Liver (tissue), 9 donors: Measurements from ENCODE around the gene NXPH4. TPM values are rescaled to one million over a fixed set of nuclear protein-coding genes. Genes with fewer than 3 reads are reported as not detected.

Source experiments
- DNase-seq: peaks from one replicate; pipeline ENCODE4 v3.0.0-alpha.2; 2017; ENCODE audit warnings: low spot score
- H3K27ac ChIP-seq, 2 donors: one replicate each; pipeline ENCODE4 v1.7.0; 2013; ENCODE audit warnings: inconsistent platforms in 2 of 2, low read length in 2 of 2, control low read depth in 1 of 2, low read depth in 1 of 2, mild to moderate bottlenecking in 1 of 2
- H3K27me3 ChIP-seq, 4 donors: one replicate each; pipeline versions ENCODE4 v1.6.1 to v1.7.0; 2013; ENCODE audit warnings: low read length in 3 of 4, inconsistent platforms in 1 of 4, mild to moderate bottlenecking in 1 of 4, moderate library complexity in 1 of 4; ENCODE audit not compliant: control insufficient read depth in 4 of 4, insufficient read depth in 4 of 4
- H3K36me3 ChIP-seq, 4 donors: one replicate each; pipeline versions ENCODE4 v1.6.1 to v1.7.0; 2013; ENCODE audit warnings: low read length in 3 of 4, mild to moderate bottlenecking in 3 of 4, low read depth in 1 of 4, moderate library complexity in 1 of 4; ENCODE audit not compliant: control insufficient read depth in 4 of 4, insufficient read depth in 3 of 4
- H3K4me1 ChIP-seq, 4 donors: one replicate each; pipeline versions ENCODE4 v1.6.1 to v1.7.0; 2013; ENCODE audit warnings: low read length in 3 of 4, mild to moderate bottlenecking in 3 of 4, moderate library complexity in 1 of 4; ENCODE audit not compliant: control insufficient read depth in 4 of 4, insufficient read depth in 4 of 4
- H3K4me3 ChIP-seq, 3 donors: one replicate each; pipeline versions ENCODE4 v1.6.1 to v1.7.0; 2013; ENCODE audit warnings: low read length in 3 of 3, control low read depth in 1 of 3, low read depth in 1 of 3, mild to moderate bottlenecking in 1 of 3
- H3K9ac ChIP-seq, 2 donors: one replicate each; pipeline ENCODE4 v1.7.0; 2013; ENCODE audit warnings: low read length in 2 of 2, mild to moderate bottlenecking in 2 of 2, moderate library complexity in 2 of 2, control low read depth in 1 of 2, low read depth in 1 of 2
- H3K9me3 ChIP-seq, 4 donors: one replicate each; pipeline versions ENCODE4 v1.6.1 to v1.7.0; 2013; ENCODE audit warnings: low read length in 3 of 4; ENCODE audit not compliant: control insufficient read depth in 4 of 4
- ATF3 ChIP-seq: IDR thresholded peaks from 2 replicates; pipeline ENCODE4 v1.6.1; 2016; ENCODE audit warnings: antibody characterized with exemption
- EGR1 ChIP-seq, 2 donors: IDR thresholded peaks; 2 replicates each; pipeline ENCODE4 v1.6.1; 2016 to 2018; ENCODE audit warnings: antibody characterized with exemption in 2 of 2, low read depth in 2 of 2
- FOXA2 ChIP-seq: IDR thresholded peaks from 2 replicates; pipeline ENCODE4 v1.6.1; 2016; ENCODE audit warnings: antibody characterized with exemption
- GABPA ChIP-seq, 2 donors: IDR thresholded peaks in 1 of 2; conservative IDR thresholded peaks in 1 of 2; 2 replicates each; pipeline ENCODE4 v1.6.1; 2016; ENCODE audit warnings: antibody characterized with exemption in 2 of 2, mild to moderate bottlenecking in 1 of 2, moderate library complexity in 1 of 2
- HNF4A ChIP-seq, 2 donors: conservative IDR thresholded peaks; 2 replicates each; pipeline ENCODE4 v1.6.1; 2016; ENCODE audit warnings: antibody characterized with exemption in 2 of 2, mild to moderate bottlenecking in 2 of 2
- JUND ChIP-seq, 2 donors: IDR thresholded peaks; 2 replicates each; pipeline ENCODE4 v1.6.1; 2016; ENCODE audit warnings: antibody characterized with exemption in 2 of 2
- MAX ChIP-seq: IDR thresholded peaks from 2 replicates; pipeline ENCODE4 v1.6.1; 2016; ENCODE audit warnings: antibody characterized with exemption
- NR2F2 ChIP-seq: IDR thresholded peaks from 2 replicates; pipeline ENCODE4 v1.6.1; 2016; ENCODE audit warnings: antibody characterized with exemption
- SP1 ChIP-seq: IDR thresholded peaks from 2 replicates; pipeline ENCODE4 v1.6.1; 2018; ENCODE audit warnings: antibody characterized with exemption, mild to moderate bottlenecking
- TAF1 ChIP-seq: conservative IDR thresholded peaks from 2 replicates; pipeline ENCODE4 v1.6.1; 2016; ENCODE audit warnings: antibody characterized with exemption, mild to moderate bottlenecking
- YY1 ChIP-seq: IDR thresholded peaks from 2 replicates; pipeline ENCODE4 v1.6.1; 2016; ENCODE audit warnings: antibody characterized with exemption, mild to moderate bottlenecking
- WGBS: extraction: QIAGEN DNeasy Blood & Tissue Kit; methylation state at CpG from one replicate; pipeline ENCODE4 v1.1.7; 2013; 5-methylcytosine and 5-hydroxymethylcytosine counted together
- polyA plus RNA-seq, 2 donors: library from polyadenylated mRNA; stranded (reverse) in 1 of 2; unstranded in 1 of 2; fragments of 200-250 nt in 1 of 2; fragments of >200 nt in 1 of 2; fragmentation: Nextera tagmentation in 1 of 2; extraction: Ambion mirVana in 1 of 2; gene quantifications; one replicate each; pipeline versions ENCODE4 v1.2.1 to v1.2.3, GENCODE V29; 2013 to 2015
- total RNA-seq, 2 donors: library from RNA; depleted of rRNA; stranded (reverse); fragments of >200 nt; gene quantifications; one replicate each; pipeline ENCODE4 v1.2.3, GENCODE V29; 2014
- TF ChIP-seq, protein P1 (sequence below): fragments of 150-350 bp; IDR thresholded peaks from 2 replicates; pipeline ENCODE4 v1.5.1; 2017; ENCODE audit warnings: improper control_type of control experiment, low read depth, low read length; ENCODE audit not compliant: missing input control
- TF ChIP-seq, protein P2 (sequence below): IDR thresholded peaks from 2 replicates; pipeline ENCODE4 v1.6.1; 2016; ENCODE audit warnings: antibody characterized with exemption, mild to moderate bottlenecking
- TF ChIP-seq, protein P3 (sequence below): IDR thresholded peaks from 2 replicates; pipeline ENCODE4 v1.6.1; 2016; ENCODE audit warnings: antibody characterized with exemption
- donor health status: healthy.
- donor health status: healthy.
- donor health status: healthy.
- donor health status: healthy.
- donor health status: healthy.

The NXPH4 gene
- total and polyA plus RNA-seq, 4 donors = 0.15 TPM; not detected in 3

DNA sequence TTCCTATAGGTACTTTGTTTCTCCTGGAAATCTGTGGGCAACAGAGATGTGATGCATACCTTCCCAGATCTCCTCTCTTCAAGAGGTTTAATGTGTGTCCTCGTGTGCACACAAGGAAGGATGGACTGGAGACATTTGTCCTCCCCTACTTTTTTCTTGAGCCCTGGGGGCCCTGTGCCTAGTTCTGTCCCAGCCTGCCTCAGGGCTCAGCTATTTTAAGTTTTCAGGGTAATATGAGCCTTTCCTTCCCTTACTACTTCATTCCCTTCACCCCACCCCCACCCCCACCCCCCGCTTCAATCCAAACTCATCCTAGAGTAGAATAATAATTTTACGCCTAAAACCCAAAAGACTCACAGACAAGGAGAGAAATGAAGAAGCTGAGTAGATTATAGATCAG, 33.9 kb downstream of the NXPH4 start (continued):
- TF ChIP-seq, protein P1, sequence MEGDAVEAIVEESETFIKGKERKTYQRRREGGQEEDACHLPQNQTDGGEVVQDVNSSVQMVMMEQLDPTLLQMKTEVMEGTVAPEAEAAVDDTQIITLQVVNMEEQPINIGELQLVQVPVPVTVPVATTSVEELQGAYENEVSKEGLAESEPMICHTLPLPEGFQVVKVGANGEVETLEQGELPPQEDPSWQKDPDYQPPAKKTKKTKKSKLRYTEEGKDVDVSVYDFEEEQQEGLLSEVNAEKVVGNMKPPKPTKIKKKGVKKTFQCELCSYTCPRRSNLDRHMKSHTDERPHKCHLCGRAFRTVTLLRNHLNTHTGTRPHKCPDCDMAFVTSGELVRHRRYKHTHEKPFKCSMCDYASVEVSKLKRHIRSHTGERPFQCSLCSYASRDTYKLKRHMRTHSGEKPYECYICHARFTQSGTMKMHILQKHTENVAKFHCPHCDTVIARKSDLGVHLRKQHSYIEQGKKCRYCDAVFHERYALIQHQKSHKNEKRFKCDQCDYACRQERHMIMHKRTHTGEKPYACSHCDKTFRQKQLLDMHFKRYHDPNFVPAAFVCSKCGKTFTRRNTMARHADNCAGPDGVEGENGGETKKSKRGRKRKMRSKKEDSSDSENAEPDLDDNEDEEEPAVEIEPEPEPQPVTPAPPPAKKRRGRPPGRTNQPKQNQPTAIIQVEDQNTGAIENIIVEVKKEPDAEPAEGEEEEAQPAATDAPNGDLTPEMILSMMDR = no peak
- TF ChIP-seq JUND (IDR thresholded peaks at IDR 0.05) = no peak
- TF ChIP-seq TAF1 = no peak

GRCh38 chr12:57250956-57251355, 34.4 kb downstream of the NXPH4 start, which contains the start of gene STAC3:
Gene STAC3, minus strand, starts transcription at chr12:57251187. Its CDS starts 1,551 bp downstream, at chr12:57249636.
- Histone ChIP-seq H3K4me1 (no peaks in the 10 kb centered on the region), H3K9ac (no peak within 1 kb of the TSS), H3K9me3 (no peaks in the 10 kb centered on the region), H3K27ac (no peak within 1 kb of the TSS), H3K27me3 (no peaks in the 10 kb centered on the region), H3K36me3 (peaks cover 2 to 14% (median 7%) of the 10 kb centered on the region in 4 donors), H3K4me3 (no peak within 1 kb of the TSS)
- TF ChIP-seq GABPA (IDR thresholded peaks at IDR 0.05 in 1 of 2, conservative IDR thresholded peaks at IDR 0.05 in 1 of 2) (no peak), YY1 (no peak), FOXA2 (no peak), HNF4A (conservative IDR thresholded peaks at IDR 0.05) (no peak), ATF3 (no peak), NR2F2 (no peak), EGR1 (IDR thresholded peaks at IDR 0.05; ENCODE audit: low read depth in 2 of 2) (no peak), TAF1 (no peak), MAX (no peak), SP1 (no peak)
- TF ChIP-seq, protein P1 = no peak
- TF ChIP-seq, protein P2, sequence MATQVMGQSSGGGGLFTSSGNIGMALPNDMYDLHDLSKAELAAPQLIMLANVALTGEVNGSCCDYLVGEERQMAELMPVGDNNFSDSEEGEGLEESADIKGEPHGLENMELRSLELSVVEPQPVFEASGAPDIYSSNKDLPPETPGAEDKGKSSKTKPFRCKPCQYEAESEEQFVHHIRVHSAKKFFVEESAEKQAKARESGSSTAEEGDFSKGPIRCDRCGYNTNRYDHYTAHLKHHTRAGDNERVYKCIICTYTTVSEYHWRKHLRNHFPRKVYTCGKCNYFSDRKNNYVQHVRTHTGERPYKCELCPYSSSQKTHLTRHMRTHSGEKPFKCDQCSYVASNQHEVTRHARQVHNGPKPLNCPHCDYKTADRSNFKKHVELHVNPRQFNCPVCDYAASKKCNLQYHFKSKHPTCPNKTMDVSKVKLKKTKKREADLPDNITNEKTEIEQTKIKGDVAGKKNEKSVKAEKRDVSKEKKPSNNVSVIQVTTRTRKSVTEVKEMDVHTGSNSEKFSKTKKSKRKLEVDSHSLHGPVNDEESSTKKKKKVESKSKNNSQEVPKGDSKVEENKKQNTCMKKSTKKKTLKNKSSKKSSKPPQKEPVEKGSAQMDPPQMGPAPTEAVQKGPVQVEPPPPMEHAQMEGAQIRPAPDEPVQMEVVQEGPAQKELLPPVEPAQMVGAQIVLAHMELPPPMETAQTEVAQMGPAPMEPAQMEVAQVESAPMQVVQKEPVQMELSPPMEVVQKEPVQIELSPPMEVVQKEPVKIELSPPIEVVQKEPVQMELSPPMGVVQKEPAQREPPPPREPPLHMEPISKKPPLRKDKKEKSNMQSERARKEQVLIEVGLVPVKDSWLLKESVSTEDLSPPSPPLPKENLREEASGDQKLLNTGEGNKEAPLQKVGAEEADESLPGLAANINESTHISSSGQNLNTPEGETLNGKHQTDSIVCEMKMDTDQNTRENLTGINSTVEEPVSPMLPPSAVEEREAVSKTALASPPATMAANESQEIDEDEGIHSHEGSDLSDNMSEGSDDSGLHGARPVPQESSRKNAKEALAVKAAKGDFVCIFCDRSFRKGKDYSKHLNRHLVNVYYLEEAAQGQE = no peak
- TF ChIP-seq, protein P3, sequence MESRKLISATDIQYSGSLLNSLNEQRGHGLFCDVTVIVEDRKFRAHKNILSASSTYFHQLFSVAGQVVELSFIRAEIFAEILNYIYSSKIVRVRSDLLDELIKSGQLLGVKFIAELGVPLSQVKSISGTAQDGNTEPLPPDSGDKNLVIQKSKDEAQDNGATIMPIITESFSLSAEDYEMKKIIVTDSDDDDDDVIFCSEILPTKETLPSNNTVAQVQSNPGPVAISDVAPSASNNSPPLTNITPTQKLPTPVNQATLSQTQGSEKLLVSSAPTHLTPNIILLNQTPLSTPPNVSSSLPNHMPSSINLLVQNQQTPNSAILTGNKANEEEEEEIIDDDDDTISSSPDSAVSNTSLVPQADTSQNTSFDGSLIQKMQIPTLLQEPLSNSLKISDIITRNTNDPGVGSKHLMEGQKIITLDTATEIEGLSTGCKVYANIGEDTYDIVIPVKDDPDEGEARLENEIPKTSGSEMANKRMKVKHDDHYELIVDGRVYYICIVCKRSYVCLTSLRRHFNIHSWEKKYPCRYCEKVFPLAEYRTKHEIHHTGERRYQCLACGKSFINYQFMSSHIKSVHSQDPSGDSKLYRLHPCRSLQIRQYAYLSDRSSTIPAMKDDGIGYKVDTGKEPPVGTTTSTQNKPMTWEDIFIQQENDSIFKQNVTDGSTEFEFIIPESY = no peak
- WGBS = 89% methylated on average over 7 of the region's 7 CpGs
- DNase-seq = no peak
